Activated T-cell treated with anti-CD3 and anti-CD28 coated beads, Interleukin-2, amount 50 U/mL, for 24 hours (primary cell): ENCODE data around the gene ABI3.
A peak's percentile ranks its signal among the peaks of the same experiment; 100 is the strongest.
"Not testable (repeated sequence)": the region's sequence is repeated elsewhere in the genome, so short reads cannot be mapped to it uniquely, and the experiment has no call there.

ENCODE experiments used
- DNase-seq: peaks from one replicate; pipeline ENCODE4 v3.0.0-alpha.2; 2020
- H3K27ac Mint-ChIP-seq: 2 replicates; pipeline ENCODE4 v1.8.0; 2020; ENCODE audit warnings: mild to moderate bottlenecking, mixed read lengths
- H3K27me3 Mint-ChIP-seq: 2 replicates; pipeline ENCODE4 v1.8.0; 2020; ENCODE audit warnings: mixed read lengths
- H3K36me3 Mint-ChIP-seq: 2 replicates; pipeline ENCODE4 v1.8.0; 2020; ENCODE audit warnings: low read depth, mixed read lengths
- H3K4me1 Mint-ChIP-seq: 2 replicates; pipeline ENCODE4 v1.8.0; 2020; ENCODE audit warnings: low read depth, mixed read lengths
- H3K4me3 Mint-ChIP-seq: 2 replicates; pipeline ENCODE4 v1.8.0; 2020; ENCODE audit warnings: mild to moderate bottlenecking, moderate library complexity, mixed read lengths
- H3K9me3 Mint-ChIP-seq: 2 replicates; pipeline ENCODE4 v1.8.0; 2020; ENCODE audit warnings: mixed read lengths

The ABI3 gene, protein sequence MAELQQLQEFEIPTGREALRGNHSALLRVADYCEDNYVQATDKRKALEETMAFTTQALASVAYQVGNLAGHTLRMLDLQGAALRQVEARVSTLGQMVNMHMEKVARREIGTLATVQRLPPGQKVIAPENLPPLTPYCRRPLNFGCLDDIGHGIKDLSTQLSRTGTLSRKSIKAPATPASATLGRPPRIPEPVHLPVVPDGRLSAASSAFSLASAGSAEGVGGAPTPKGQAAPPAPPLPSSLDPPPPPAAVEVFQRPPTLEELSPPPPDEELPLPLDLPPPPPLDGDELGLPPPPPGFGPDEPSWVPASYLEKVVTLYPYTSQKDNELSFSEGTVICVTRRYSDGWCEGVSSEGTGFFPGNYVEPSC

DNA sequence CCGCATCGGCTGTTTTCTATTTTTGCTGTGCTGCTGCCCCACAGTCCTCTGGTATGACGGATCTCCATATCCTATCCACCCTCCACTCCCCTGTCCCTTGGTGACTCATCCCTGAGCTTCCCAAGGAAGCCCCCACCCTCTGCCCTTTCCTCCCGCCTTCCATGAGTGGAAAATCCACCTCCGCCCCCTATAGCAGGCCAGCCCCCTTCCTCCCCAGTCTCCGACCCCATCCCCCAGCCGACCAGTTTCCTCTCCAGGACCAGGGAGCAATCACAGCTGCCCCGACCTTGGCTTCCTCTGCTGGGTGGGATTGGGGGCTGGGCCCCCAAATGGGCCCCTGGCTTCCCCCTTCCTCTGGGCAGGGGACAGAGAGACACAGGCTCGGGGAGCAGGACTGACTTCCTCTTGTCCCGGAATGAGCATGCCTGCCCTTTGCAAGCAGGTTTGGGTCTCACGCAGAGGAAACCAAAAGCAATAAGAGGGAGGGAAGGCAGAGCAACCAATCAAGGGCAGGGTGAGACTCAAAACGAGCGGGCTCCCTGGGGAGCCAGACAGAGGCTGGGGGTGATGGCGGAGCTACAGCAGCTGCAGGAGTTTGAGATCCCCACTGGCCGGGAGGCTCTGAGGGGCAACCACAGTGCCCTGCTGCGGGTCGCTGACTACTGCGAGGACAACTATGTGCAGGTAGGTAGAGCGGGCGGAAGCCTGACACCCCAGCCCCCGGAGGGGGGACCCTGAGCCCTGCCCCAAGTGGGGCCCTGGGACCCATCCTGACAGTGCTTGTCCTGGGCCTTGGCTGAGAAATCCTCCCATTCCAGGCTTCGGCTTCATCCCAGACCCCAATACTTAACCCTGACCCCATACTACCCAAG is at the start of gene ABI3, which contains the start of gene GNGT2:
TSS of gene ABI3 (plus strand) at position 550 of the 872 bp plus-strand sequence. CDS start at position 568, 18 bp downstream.
TSS of gene GNGT2 (minus strand) at position 417 of the 872 bp plus-strand sequence. CDS start 3,152 bp downstream, outside the sequence.
- no peaks in the 10 kb centered on the region for H3K27me3 Mint-ChIP-seq
- peaks cover 46% of the 10 kb centered on the region for H3K36me3 Mint-ChIP-seq
- peak; percentile 81 for DNase-seq
- peaks cover 69% of the 10 kb centered on the region for H3K4me1 Mint-ChIP-seq
- peak within 1 kb of the TSS; percentile 94 for H3K27ac Mint-ChIP-seq
- H3K9me3 Mint-ChIP-seq = no peaks in the 10 kb centered on the region
- peak within 1 kb of the TSS; percentile 90 for H3K4me3 Mint-ChIP-seq

DNA sequence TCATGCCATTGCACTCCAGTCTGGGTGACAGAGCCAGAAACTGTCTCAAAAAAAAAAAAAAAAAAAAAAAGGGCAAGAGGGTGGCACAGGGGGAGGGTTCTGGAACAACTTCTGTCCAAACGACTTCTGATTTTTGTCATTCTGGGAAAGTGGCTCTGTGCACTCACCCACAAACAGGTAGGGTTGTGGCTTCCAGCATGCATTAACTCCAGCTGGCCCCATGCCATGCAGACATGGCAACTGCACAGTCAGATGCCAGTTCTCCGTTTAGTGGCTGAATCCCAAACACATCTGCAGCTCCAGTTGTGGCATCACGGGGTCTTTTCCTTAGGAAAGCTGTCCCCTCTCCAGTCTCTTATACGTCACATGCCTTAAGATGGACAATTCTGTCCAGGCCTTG is 47.6 kb upstream of the ABI3 start:
- H3K36me3 Mint-ChIP-seq = no peaks in the 10 kb centered on the region
- no peak for DNase-seq
- no peak overlapping the region for H3K27ac Mint-ChIP-seq
- no peak overlapping the region for H3K4me3 Mint-ChIP-seq
- peaks cover 40% of the 10 kb centered on the region for H3K27me3 Mint-ChIP-seq
- no peaks in the 10 kb centered on the region for H3K4me1 Mint-ChIP-seq
- no peaks in the 10 kb centered on the region for H3K9me3 Mint-ChIP-seq

DNA sequence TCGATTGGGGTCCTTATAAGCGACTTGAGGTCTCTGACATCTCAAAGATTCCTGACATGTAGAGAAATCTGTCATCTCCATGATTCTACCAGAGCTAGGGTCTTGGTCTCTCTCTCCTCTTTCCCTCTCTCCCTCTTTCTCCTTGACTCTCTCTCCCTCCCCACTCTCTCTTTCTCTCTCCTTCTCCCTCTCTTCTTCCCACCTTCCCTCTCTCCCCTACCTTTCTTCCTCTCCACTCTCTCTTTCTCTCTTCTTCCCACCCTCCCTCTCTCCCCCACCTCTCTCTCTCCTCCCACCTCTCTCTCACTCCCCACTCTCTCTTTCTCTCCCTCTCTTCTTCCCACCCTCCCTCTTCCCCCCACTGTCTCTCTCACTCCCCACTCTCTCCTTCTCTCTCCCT is 45.4 kb upstream of the ABI3 start:
- no peak for DNase-seq
- no peak overlapping the region for H3K27ac Mint-ChIP-seq
- no peaks in the 10 kb centered on the region for H3K36me3 Mint-ChIP-seq
- peaks cover 44% of the 10 kb centered on the region for H3K27me3 Mint-ChIP-seq
- H3K4me1 Mint-ChIP-seq = no peaks in the 10 kb centered on the region
- no peak overlapping the region for H3K4me3 Mint-ChIP-seq
- H3K9me3 Mint-ChIP-seq = no peaks in the 10 kb centered on the region

DNA sequence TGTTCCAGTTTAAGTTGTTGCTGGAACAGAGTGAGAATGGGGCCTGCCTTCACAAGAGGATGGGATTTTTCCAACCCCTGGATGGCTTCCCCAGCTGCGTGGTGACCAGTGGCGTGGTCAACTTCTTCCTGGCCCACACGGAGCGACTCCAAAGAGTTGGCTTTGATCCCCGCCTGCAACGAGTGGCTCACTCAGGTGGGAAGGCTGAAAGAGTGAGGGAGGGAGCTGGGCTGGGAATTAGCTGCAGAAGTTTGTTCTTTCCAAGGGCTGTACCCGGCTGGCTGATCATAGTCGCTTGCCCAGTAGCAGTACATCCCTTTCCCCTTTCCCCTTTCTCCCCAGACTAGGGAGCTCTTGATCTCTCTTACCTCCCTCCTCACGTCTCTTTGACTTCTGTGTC is 41.8 kb upstream of the ABI3 start:
- DNase-seq = no peak
- peaks cover 3% of the 10 kb centered on the region for H3K9me3 Mint-ChIP-seq
- peaks cover 64% of the 10 kb centered on the region for H3K27me3 Mint-ChIP-seq
- H3K36me3 Mint-ChIP-seq = no peaks in the 10 kb centered on the region
- no peak overlapping the region for H3K4me3 Mint-ChIP-seq
- no peaks in the 10 kb centered on the region for H3K4me1 Mint-ChIP-seq
- H3K27ac Mint-ChIP-seq = no peak overlapping the region

DNA sequence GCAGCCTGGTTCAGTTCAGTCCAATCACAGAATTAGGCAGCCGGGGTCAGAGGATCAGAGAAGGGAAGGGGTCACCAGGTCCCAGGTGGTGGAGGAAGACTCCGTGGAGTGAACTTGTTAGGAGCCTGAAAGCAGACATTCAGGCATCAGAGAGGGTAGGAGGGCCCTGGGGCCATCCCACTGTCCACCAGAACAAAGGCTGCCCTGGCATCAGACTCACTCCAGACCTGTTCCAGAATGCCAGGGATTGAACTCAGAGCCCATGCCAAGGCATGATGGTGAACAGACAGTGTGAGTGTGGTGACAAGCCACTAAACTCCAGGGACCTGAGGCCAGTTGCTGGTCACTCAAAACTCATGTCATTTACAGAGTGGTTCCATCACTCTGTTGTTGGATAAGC is 40.3 kb upstream of the ABI3 start:
- no peaks in the 10 kb centered on the region for H3K4me1 Mint-ChIP-seq
- H3K9me3 Mint-ChIP-seq = peaks cover 14% of the 10 kb centered on the region
- DNase-seq = no peak
- peaks cover 70% of the 10 kb centered on the region for H3K27me3 Mint-ChIP-seq
- no peaks in the 10 kb centered on the region for H3K36me3 Mint-ChIP-seq
- no peak overlapping the region for H3K4me3 Mint-ChIP-seq
- H3K27ac Mint-ChIP-seq = no peak overlapping the region

DNA sequence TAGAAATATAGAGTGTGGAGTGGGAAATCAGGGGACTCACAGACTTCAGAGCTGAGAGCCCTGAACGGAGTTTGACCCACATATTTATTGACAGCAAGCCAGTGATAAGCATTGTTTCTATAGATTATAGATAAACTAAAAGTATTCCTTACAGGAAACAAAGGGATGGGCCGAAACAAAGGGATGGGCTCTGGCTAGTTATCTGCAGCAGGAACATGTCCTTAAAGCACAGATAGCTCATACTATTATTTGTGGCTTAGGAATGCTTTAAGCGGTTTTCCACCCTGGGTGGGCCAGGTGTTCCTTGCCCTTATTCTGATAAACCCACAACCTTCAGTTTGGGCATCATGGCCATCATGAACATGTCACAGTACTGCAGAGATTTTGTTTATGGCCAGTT is 39.8 kb upstream of the ABI3 start:
- H3K27me3 Mint-ChIP-seq = peaks cover 68% of the 10 kb centered on the region
- not testable (repeated sequence) for DNase-seq, H3K27ac Mint-ChIP-seq, H3K4me3 Mint-ChIP-seq, H3K4me1 Mint-ChIP-seq, H3K36me3 Mint-ChIP-seq
- H3K9me3 Mint-ChIP-seq = peaks cover 17% of the 10 kb centered on the region

DNA sequence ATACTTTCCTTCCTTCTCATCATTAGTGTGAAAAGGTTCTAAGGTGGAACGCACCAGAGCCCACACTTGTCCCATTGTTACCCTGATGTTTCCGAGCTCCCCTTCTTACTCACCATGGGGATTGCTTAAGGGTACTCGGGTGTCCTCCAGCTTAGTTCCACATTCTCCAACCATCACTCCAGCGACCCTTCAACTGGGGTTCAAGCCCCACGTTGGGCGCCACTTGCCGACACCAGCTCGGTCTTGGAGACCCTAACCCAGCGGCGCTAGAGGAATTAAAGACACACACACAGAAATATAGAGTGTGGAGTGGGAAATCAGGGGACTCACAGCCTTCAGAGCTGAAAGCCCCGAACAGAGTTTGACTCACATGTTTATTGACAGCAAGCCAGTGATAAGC is 34.5 kb upstream of the ABI3 start:
- H3K9me3 Mint-ChIP-seq = peaks cover 26% of the 10 kb centered on the region
- DNase-seq, H3K27ac Mint-ChIP-seq, H3K4me3 Mint-ChIP-seq, H3K36me3 Mint-ChIP-seq, H3K4me1 Mint-ChIP-seq: not testable (repeated sequence)
- peaks cover 22% of the 10 kb centered on the region for H3K27me3 Mint-ChIP-seq

DNA sequence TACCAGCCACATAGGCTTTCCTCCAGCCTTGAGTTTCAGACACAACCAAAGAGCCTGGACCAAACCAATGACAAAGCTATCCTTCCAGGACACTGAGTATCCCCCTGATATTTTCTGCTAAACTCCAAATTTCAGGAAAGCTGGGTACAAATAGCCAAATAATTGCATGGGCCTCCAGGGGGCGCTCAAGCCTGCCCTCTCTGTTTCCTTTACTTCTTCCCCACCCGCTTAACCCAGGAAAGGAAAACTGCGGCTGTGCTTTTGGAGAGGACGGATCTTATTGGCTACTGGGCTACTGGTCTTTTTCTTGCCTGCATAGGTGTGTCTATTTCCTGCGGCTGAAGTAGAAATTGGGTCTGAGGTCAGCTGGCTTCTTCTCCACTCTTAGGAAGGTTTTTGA is 30.2 kb upstream of the ABI3 start:
- Mint-ChIP-seq H3K27me3 (no peaks in the 10 kb centered on the region), H3K4me1 (peaks cover 2% of the 10 kb centered on the region), H3K9me3 (peaks cover 17% of the 10 kb centered on the region), H3K27ac (no peak overlapping the region), H3K36me3 (no peaks in the 10 kb centered on the region), H3K4me3 (no peak overlapping the region)
- peak; percentile 80 for DNase-seq

DNA sequence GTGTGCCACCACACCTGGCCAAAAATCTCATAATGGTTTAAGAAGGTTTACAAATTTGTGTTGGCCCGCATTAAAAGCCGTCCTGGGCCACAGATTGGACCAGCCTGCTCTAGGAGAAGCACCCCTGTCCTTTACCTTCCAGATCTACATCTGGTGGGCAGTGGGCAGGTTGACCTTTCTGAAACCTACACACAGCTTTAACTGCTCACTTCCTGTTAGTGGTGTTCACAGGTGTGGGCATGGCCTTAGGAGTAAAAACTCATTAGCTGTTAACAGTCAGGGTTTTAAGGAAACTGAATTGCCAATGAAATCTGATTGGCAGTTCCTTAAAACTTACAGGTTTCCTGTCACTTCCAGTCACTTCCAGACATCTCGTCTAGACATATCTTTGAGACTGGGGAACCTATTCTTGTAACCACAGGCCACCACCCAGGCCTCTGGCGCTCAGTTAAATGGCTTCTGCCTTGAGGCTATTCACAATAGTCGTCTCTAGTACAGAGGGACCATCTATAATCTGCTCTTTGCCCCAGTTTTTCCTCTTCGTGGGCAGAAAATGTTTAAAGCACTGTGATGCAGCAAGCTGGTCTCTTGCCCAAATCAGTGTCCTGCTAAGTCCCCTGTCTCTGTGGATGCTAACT is 29.4 kb upstream of the ABI3 start:
- H3K4me1 Mint-ChIP-seq = peaks cover 2% of the 10 kb centered on the region
- DNase-seq = no peak
- H3K4me3 Mint-ChIP-seq = no peak overlapping the region
- no peaks in the 10 kb centered on the region for H3K36me3 Mint-ChIP-seq
- H3K27me3 Mint-ChIP-seq = no peaks in the 10 kb centered on the region
- H3K9me3 Mint-ChIP-seq = peaks cover 11% of the 10 kb centered on the region
- H3K27ac Mint-ChIP-seq = no peak overlapping the region

DNA sequence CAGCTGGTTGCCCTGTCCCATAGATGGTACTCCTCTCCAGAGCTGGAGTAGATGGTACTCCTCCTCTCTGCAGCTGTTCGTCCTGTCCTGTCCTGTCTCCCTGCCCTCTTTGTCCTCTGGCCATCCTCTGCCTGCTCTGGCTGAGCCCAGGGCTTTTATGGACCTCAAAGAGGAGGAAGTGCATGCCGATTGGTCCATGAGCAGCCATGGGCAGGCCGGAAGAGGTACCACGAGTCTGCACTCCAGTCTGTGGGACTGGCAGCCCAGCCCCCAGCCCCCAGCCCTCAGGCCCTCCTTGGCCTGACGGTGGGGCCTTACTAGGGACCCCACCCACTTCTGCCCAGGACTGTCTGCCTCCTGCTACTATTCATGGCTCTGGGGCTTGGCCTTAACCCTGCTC is 27.2 kb upstream of the ABI3 start:
- no peak overlapping the region for H3K27ac Mint-ChIP-seq
- H3K4me1 Mint-ChIP-seq = peaks cover 2% of the 10 kb centered on the region

DNA sequence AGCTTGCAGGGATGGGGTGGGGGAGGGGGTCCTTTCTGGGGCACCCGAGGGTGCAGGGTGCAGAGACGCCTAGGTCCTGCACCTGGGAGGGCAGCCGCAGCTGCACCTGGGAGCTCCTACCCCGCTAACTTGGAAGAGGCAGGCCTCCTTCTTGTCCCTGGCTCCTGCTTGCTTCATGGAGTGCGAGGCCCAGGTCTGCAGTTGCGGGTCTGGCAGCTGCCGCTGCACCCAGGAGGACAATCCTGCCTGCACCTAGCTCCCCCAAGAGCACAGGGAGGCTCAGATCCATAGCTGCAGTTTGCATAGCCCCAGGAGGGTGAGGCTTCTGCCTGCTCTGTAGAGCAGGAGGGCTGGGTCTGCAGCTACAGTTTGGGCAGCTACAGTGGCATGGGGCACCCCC is 26.7 kb upstream of the ABI3 start:
- no peak overlapping the region for H3K4me3 Mint-ChIP-seq
- H3K27me3 Mint-ChIP-seq = no peaks in the 10 kb centered on the region
- H3K4me1 Mint-ChIP-seq = peaks cover 2% of the 10 kb centered on the region
- peaks cover 7% of the 10 kb centered on the region for H3K9me3 Mint-ChIP-seq
- H3K27ac Mint-ChIP-seq = no peak overlapping the region
- peaks cover 1% of the 10 kb centered on the region for H3K36me3 Mint-ChIP-seq
- no peak for DNase-seq

More for the DNA sequence above, 27.2 kb upstream of the ABI3 start:
- Mint-ChIP-seq H3K27me3 (no peaks in the 10 kb centered on the region), H3K4me3 (no peak overlapping the region), H3K9me3 (peaks cover 7% of the 10 kb centered on the region), H3K36me3 (peaks cover 1% of the 10 kb centered on the region)
- no peak for DNase-seq

DNA sequence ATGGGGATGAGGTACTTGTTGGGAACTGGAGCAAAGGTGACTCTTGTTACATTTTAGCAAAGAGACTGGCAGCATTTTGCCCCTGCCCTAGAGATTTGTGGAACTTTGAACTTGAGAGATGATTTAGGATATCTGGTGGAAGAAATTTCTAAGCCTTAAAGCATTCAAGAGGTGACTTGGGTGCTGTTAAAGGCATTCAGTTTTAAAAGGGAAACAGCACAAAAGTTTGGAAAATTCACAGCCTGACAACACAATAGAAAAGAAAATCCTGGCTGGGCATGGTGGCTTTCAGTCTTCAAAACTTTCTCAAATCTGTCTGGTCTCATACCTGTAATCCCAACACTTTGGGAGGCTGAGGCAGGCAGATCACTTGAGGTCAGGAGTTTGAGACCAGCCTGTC is 26.0 kb upstream of the ABI3 start:
- DNase-seq, H3K9me3 Mint-ChIP-seq, H3K27me3 Mint-ChIP-seq, H3K27ac Mint-ChIP-seq, H3K4me3 Mint-ChIP-seq, H3K36me3 Mint-ChIP-seq, H3K4me1 Mint-ChIP-seq: not testable (repeated sequence)

DNA sequence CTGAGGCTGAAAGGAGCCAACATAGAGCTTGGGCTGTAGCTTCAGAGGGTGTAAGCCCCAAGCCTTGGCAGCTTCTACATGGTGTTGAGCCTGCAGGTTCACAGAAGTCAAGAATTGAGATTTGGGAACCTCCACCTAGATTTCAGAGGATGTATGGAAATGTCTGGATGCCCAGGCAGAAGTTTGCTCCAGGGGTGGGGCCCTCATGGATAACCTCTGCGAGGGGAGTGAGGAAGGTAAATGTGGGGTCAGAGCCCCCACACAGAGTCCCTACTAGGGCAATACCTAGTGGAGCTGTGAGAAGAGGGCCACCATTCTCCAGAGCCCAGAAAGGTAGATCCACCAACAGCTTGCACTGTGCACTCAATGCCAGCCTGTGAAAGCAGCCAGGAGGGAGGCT is 25.1 kb upstream of the ABI3 start:
- H3K4me1 Mint-ChIP-seq, H3K27ac Mint-ChIP-seq, H3K27me3 Mint-ChIP-seq, H3K9me3 Mint-ChIP-seq, H3K4me3 Mint-ChIP-seq, H3K36me3 Mint-ChIP-seq, DNase-seq: not testable (repeated sequence)

DNA sequence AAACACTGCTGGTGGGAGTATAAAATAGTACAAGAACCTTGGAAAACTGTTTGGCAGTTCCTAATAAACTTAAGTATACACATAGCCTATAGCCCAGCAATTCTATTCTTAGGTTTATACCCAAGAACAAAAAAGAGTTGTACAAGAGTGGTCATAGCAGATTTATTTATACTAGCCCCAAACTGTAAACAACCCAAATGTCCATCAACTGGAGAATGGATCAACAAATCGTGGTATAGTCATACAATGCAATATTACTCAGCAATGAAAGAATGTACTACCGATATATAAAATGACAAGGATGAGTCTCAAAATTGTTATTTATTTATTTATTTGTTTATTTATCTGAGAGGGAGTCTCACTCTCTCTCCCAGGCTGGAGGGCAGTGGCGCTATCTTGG is 23.2 kb upstream of the ABI3 start:
- Mint-ChIP-seq H3K4me1 (peaks cover 14% of the 10 kb centered on the region), H3K27ac (no peak overlapping the region), H3K4me3 (no peak overlapping the region), H3K27me3 (no peaks in the 10 kb centered on the region), H3K36me3 (peaks cover 5% of the 10 kb centered on the region), H3K9me3 (peaks cover 7% of the 10 kb centered on the region)
- DNase-seq = no peak
